A549 (cell line): ENCODE results near the gene CDH4.

Experiments used
- ATOH8 ChIP-seq: fragments of 250-450 bp; sonication (Bioruptor Pico); IDR thresholded peaks from 2 replicates; pipeline ENCODE4 v1.5.0; 2020; ENCODE audit warnings: low read depth, mild to moderate bottlenecking, moderate library complexity
- CTCF ChIP-seq: fragments of >200 bp; sonication (Bioruptor Twin); formaldehyde crosslinking; IDR thresholded peaks from 3 replicates; pipeline ENCODE4 v1.5.1; 2016
- EP300 ChIP-seq, 2 experiments: fragments of >200 bp; sonication (Bioruptor Twin); formaldehyde crosslinking; IDR thresholded peaks; 2 replicates in 1 of 2; 3 replicates in 1 of 2; pipeline ENCODE4 v1.6.1; 2016 to 2017
- JUNB ChIP-seq: fragments of >200 bp; sonication (Bioruptor Twin); formaldehyde crosslinking; IDR thresholded peaks from 2 replicates; pipeline ENCODE4 v1.6.1; 2016
- MYC ChIP-seq: IDR thresholded peaks from 2 replicates; pipeline ENCODE4 v1.6.1; 2012; ENCODE audit warnings: mild to moderate bottlenecking, inconsistent platforms, low read length, improper control_type of control experiment, borderline replicate concordance
- POLR2A ChIP-seq: IDR thresholded peaks from 2 replicates; pipeline ENCODE4 v1.6.1; 2012; ENCODE audit warnings: mild to moderate bottlenecking, low read length
- RCOR1 ChIP-seq: fragments of 150-350 bp; IDR thresholded peaks from 2 replicates; pipeline ENCODE4 v1.6.1; 2014; ENCODE audit warnings: antibody characterized with exemption, low read length, low read depth

- no peak for TF ChIP-seq MYC
- TF ChIP-seq EP300 (IDR thresholded peaks at IDR 0.05): no peak
- TF ChIP-seq ATOH8 (CRISPR knock-in tag): no peak
- no peak for TF ChIP-seq RCOR1
- TF ChIP-seq POLR2A: no peak
- TF ChIP-seq CTCF: no peak
- no peak for TF ChIP-seq JUNB
Observed at GRCh38 chr20:61360296-61360695, 108.2 kb downstream of the CDH4 start.
